Activated CD4-positive, CD25-positive, alpha-beta regulatory T cell (primary cell): ENCODE data around the gene SERPINB1.
A peak's percentile ranks its signal among the peaks of the same experiment; 100 is the strongest.
"Not testable (repeated sequence)": the region's sequence is repeated elsewhere in the genome, so short reads cannot be mapped to it uniquely, and the experiment has no call there.

Source experiments
- DNase-seq, 4 experiments: peaks; one replicate each; lab custom pipeline; 2025; lab: John Stamatoyannopoulos, UW

SERPINB1 gene

DNA sequence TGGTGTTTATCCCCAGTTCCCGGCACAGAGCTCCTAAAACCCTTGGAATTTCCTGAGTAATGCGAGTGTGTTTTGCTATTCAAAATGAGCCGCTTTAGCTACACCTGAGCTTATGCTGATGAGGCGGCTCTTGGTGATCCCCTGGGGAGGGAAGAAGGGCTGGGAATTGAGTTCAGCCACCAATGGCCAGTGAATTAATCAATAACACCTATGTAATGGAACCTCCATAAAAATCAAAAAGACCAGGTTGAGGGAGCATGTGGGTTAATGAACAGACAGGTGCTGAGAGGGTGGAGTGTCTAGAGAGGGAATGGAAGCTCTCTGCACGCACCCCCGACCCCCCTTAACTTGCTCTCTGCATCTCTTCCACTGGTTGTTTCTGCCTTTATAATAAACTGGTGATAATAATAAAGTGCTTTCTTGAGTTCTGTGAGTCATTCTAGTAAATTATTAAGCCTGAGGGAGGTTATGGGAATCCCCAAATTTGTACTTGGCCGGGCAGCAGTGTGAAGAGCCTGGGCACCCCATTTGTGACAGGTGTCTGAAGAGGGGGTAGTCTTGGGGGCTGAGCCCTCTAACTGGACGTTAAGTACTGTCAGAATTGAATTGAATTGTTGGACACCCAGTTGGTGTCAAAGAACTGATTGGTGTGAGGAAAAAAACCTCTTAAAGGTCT lies 24.6 kb upstream of the SERPINB1 start:
- DNase-seq: no peak

- no peak for DNase-seq
Observed at GRCh38 chr6:2865694-2866151, 24.1 kb upstream of the SERPINB1 start.

- DNase-seq: no peak
Observed at GRCh38 chr6:2865270-2865669, 23.6 kb upstream of the SERPINB1 start.

GRCh38 chr6:2863901-2864300 lies 22.2 kb upstream of the SERPINB1 start:
- no peak for DNase-seq

DNA sequence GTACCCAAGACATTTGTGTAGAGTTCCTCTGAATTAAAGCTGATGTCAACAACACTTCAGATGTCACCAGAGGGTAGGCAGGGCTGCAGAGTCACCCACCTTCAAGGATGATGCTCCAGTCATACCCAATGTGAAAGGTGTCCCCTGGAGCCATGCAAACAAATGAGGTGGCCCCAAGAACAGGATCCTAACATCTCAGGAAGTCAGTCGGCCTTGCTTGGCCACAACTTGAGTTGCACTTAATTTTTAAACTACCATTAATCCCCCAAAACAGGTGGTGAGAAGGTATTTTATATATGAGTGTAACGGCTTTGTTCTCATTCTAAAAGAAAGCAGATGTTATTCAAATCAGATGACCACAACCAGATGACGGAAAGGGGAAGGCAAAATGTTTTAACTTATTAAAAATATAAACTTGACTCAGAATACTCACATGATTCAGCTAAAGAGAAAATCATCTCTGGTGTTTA lies 21.1 kb upstream of the SERPINB1 start:
- DNase-seq: peak in 1 of 4 experiments; percentile 30

- no peak for DNase-seq
Observed at GRCh38 chr6:2861822-2862164, 20.1 kb upstream of the SERPINB1 start.

- no peak for DNase-seq
Observed at GRCh38 chr6:2861060-2861821, 19.6 kb upstream of the SERPINB1 start.

DNA sequence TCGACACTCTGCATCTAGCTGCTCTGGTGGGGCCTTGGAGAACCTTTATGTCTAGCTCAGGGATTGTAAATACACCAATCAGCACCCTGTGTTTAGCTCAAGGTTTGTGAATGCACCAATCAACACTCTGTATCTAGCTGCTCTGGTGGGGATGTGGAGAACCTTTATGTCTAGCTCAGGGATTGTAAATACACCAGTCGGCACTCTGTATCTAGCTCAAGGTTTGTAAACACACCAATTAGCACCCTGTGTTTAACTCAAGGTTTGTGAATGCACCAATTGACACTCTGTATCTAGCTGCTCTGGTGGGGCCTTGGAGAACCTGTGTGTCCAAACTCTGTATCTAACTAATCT lies 19.0 kb upstream of the SERPINB1 start:
- DNase-seq: not testable (repeated sequence)

GRCh38 chr6:2859798-2860705 lies 18.4 kb upstream of the SERPINB1 start:
- not testable (repeated sequence) for DNase-seq

GRCh38 chr6:2859185-2859700 lies 17.6 kb upstream of the SERPINB1 start:
- no peak for DNase-seq

- DNase-seq: peak; percentile 27 to 46 (median 31)
Observed at GRCh38 chr6:2857580-2858337, 16.1 kb upstream of the SERPINB1 start.

DNA sequence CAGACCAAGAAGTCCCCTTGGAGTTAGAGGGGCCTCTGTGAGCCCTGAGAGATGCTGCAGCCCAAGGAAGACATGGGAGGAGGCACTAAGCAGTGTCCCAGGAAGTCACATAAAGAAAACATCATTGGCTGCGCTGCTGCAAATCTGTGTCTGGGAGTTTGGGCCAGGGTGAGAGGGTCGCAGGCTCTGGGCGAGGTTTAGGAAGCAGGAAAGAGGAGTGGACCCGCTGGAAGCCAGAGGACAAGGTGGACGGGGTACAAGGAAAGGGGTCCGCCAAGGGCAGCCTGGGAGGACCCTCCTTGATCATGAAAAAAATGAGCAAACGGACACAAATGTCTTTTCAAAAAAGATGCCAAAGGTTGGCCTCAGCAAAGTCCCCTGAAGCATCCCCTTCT lies 15.5 kb upstream of the SERPINB1 start:
- DNase-seq: no peak

GRCh38 chr6:2855061-2855519 lies 13.4 kb upstream of the SERPINB1 start:
- DNase-seq: no peak

GRCh38 chr6:2854396-2854982 lies 12.8 kb upstream of the SERPINB1 start:
- no peak for DNase-seq

GRCh38 chr6:2853769-2854395 lies 12.2 kb upstream of the SERPINB1 start:
- peak; percentile 33 to 60 (median 55) for DNase-seq

DNA sequence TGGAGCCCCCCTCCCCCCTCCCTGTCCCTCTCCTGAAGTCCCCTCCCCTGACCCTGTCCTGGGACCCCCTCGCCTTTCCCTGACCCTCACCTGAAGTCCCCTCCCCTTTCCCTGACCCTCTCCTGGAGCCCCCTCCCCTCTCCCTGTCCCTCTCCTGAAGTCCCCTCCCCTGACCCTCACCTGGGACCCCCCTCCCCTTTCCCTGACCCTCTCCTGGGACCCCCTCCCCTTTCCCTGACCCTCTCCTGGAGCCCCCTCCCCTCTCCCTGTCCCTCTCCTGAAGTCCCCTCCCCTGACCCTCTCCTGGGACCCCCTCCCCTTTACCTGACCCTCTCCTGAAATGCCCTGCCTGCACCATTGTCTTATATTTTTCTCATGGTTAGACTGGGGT lies 11.7 kb upstream of the SERPINB1 start:
- not testable (repeated sequence) for DNase-seq

DNA sequence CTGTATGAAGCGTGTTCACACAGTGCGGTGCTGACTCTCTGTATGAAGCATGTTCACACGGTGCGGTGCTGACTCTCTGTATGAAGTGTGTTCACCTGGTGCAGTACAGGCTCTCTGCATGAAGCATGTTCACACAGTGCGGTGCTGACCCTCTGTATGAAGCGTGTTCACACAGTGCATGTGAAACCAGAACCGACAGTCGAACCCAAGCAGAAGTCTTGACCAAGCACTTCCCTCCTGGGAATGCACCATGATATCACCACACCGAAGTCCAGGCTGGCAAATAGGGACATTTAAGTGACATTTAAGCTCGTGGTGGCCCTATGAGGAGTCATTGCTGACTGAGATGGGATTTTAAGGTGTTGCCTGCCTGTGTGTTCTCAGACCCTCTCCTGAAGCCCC lies 11.3 kb upstream of the SERPINB1 start:
- no peak for DNase-seq

GRCh38 chr6:2852514-2852855 lies 10.8 kb upstream of the SERPINB1 start:
- DNase-seq: no peak

- no peak for DNase-seq
Observed at GRCh38 chr6:2851727-2852513, 10.3 kb upstream of the SERPINB1 start.
